HG02610 (cell line): ENCODE data around the gene AANAT.

Source experiments
- ATAC-seq: cut with Tn5 transposase; IDR thresholded peaks from one replicate; pipeline ENCODE4 v1.9.1; 2021; ENCODE audit warnings: mild to moderate bottlenecking, moderate library complexity; ENCODE audit not compliant: unreplicated experiment

Gene AANAT

DNA sequence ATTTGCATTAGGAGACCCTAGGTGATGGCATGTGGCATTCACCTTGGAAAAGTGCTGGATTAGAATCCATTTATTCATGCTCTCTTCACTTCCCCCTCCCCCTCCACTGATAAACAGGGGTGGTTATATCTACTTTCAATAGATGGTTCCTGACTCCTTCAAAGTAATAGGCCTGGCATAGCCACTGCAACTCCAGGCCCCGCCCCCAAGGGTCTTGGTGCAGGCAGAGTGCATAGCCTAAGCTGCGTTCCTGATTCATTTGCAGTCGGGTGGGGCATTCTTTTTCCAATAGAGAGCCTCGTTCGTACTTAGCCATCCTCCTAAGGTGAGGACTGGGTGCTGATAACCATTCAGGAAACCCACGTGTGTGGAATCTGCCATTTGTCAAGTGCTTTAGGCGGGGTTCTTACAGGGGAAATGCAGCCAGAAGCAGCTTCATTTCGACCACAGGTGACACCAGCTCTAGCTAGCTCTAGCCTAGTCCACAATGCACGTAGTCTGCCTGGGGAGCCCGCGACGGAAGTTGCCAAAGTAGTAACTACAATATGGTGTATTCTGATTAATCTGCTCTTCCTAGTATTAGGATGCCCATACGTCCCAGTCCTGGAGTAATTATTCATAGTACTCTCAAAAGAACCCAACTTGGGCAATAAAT lies 25.6 kb upstream of the AANAT start:
- no peak for ATAC-seq

DNA sequence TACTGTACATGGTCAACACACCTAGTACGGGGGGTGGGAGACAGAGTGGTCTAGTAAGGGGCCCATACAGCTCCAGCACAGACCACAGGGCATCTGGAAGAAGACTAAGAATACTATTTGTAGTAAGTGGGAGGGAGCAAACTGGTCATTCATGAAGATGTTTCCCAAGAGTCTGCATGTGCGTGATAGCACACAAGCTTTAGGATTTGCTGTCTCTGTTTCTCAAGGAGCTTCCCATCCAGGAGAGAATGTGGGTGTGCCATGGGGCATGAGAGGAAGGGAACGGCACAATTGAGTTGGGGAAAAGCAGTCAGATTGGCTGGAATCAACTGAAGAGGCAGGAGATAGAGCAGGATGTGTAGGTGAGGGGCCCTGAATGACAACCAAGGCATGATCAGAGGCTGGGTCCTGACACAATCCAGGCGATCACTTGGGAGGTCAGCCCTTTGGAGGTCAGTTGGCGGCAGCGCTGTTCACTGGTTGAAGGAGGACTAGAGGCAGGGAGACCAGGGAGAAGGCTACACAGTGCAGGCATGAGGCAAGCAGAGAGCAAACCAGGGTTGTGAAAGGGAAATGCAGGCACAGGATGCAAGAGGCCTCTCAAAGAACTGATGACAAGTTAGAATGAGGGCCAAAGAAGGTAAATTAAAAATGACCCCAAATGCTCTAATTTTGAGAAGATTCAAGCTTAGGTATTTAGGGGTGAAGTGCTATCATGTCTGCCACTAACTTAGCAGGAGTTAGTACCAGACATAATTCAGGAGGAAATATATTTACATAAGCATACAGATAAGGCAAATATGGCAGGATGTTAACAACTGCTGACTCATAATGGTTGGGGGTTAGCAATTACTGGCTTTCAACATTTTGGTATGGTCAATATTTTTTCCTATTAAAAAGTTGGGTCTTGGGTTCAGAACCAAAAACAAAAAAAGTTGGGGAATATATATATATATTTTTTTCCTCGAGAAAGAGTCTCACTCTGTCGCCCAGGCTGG lies 24.8 kb upstream of the AANAT start:
- ATAC-seq, result no peak

DNA sequence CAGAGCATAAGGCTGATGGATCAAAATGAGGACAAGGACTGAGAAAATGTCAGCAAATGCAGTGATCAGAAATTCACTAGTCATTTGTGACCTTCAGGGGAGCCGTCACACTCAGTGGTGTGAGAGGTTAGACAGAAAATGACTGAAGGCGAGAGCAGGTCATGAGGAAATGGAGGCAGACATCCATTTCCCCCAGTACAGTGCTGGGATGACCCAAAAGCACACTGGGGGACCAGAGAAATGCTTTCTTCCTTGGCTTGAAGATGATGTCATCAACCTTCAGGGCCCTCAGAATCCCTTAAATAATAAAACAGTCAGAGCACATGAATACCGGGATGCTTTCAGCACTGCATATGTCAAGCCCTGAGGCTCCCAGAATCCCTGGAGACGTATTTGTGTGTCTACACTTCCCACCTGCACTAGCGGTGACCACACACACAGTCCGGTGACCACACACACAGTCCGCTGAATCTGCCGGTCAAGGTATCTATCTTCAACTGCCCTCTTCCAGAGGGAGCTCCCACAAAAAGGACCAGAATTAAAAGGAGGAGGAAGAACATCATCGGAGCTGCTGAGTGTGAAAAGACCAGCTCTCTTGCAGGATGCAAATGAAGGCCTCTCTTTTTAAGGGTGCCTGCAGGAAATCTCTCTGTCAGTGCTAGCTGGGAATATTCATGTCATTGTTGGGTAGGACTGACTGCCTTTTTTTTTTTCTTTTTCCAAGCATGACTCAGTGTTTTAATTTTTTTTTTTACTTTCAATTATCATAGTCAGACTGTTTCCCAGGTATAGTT lies 22.7 kb upstream of the AANAT start:
- ATAC-seq, result no peak

DNA sequence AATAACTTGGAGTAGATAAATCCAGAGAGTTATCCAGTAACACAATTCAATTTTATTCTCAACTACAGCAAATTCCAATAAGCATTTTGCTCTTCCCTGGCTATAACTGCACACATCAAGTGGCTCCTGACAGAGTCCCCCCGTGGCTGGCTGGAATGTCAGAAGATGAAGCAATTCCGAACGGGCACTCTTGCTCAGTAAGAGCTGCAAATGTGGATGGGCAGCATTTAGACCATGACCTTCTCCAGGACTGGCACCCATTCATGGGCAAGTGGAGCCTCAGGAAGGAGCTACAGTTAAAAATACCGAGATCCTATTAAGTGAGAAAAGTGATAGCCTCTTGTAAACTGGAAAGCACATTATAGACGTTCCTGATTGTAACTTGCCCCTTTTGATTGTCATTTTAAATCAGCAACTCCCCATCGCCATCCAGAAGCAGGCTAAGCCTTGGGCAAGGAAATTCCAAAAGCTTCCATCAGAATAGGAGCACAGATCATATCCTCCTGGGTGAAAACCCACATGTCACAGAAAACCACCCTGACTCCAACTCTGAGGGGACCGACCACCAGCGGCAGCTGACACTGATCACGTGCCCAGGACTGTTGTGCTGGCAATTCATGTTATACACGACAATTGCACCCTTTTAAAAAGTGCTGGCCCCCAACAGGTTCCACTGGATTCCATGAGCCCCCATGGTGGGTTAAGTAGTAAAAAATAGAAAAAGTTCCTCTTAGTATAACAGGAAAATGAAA lies 21.5 kb upstream of the AANAT start:
- ATAC-seq, result no peak

DNA sequence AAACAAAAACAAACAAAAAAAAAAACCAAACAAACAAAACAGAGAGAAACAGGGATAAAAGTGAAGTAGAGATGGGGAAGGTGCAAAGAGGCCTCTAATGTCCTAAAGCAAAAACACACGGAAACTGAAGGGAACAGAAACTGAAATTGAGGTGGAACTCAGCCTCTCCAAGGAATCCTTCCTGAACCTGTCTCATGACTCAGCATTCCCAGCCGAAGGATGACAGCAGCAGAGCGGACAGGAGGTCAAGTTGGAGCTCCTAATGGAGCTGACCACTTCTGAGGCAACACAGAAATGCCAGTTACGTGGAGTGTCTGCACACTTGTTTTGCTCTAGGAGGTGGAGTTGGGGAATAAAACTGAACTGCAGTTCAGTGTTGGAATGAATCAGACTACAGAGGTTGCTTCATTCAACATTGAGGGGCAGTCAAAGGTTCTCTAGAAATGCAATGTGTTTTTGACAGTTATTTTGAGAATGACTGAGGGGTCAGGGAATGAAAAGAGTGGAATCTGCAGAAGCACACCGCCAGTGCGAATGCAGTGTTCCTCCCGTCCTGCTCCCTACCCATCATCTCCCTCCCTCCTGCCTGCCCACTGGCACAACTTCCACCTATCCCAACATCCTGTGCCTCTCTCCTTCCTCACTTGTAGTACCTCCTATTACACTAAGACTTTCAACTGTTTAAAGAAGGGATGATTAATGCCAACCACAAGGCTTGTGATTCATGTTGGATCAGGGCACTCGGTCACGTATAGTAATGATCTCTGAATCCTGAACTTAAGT lies 20.8 kb upstream of the AANAT start:
- ATAC-seq, result no peak

DNA sequence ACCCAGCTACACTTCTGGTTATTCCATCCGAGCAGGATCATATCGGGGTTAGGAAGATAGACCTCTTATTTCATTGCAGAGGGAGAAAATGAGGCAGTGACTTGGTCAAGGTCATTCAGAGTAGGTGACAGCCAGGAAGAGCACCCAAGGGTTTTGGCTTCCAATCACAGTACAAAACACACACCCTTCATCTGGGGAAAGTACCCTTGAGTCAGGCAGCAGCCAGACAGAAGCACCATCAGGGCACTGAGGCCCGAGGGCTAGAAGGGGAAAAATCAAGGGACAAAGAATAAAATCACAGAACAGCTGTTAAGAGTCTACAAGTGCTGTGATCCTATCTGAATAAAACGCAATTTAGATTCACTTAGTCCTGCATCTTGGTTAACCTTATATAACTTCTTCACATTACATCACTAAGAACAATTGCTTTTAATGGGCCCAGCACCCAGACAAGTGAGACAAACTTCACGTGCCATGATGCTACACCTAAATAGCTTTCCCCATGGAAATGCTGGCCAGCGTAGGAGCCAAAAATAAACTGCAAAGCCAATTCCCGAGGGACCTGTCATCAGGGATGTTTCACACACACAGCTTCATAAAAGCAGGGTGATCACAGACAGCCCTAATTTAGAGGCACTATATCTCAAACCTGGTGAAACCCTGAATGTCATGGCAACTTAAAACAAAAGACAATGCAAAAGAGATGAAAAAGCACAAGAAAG lies 19.3 kb upstream of the AANAT start:
- ATAC-seq, result no peak

DNA sequence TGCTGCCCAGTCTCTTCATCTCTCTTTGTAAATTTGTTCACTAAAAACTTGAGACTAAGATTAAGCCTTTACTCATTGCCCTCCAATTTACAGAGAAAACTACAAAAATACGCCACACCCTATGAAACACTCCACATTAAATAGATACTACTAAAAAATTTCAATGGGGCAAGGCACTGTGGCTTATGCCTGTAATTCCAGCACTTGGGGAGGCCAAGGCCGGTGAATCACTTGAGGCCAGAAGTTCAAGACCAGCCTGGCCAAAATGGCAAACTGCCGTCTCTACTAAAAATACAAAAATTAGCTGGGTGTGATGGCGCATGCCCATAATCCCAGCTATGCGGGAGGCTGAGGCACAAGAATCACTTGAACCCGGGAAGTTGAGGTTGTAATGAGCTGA lies 18.3 kb upstream of the AANAT start:
- no peak for ATAC-seq

DNA sequence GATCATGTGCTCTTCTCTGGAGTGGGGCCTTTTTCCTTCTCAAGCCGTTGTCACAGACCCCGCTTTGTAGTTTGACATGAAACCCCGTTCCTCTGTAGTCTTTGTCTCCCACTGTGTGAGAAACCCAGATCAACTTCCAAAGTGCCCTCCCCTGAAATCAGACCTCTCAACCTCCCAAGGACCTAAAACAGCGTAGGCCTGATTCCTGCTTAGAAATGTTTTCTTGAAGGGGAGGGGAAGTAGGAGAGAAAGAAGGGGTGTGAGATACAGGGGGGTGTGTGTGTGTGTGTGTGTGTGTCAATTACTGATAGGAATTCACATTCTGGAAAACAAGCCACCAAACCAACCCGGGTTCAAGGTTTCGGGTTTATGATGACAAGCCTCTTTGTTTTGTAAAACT lies 15.9 kb upstream of the AANAT start:
- no peak for ATAC-seq

DNA sequence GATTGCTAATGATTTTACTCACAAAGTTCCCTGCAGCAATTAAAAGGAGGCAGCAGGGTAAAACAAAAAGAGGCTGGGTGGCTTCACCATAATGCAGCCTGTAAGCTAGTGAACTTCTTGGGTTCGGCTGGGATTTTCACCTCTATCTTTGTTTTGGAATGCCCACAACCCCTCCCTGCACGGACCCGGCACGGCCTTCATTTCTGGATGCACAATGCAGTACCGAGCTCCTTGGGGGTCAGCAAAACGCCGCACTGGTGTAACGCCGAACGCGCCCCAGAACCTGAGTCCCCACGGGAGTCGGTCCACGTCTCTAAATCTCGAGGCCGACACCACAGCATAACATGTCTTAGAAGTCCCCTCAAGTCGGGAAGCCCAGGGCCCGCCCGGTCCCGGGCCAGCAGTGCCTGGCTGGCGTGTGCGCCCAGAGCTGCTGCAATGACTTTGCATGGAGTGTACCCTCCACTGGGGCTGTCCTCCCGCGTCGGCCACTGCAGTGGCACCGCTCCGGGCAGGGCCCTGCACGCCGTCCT lies 15.2 kb upstream of the AANAT start:
- no peak for ATAC-seq

DNA sequence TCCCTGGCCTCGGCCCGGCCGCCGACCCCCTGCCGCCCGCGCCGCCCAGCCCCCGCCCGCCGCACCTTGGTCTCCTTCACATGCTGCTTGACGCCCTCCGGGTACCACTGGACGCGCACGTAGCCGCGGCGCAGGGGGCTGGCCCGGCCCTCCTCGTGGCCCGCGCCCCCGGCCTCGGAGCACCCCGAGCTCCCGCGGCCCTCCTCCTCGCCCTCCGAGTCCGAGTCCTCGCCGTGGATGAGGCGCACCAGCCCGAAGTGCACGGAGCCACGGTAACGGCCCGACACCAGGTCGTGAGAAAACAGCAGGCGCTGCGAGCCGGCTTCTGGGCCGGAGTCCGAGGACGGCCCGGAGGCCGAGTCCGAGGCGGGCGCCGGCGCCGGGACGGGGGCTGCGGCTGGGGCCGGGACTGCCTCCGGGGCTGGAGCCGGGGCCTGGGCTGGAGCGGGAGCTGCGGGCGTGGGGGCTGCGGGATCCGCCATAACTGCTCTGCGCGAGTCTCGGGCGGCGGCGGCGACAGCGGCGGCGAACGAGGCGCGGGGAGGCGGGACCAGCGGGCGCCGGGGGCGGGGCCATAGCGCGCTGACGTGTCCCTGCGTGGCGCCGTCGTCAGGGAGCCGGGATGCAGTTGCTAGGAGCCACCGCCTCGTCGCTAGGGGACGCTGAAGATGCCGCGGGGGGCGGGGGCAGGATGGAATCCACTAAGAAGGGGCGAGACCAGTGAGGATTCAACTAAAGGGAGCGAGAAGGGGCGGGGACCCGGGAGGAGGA lies 14.6 kb upstream of the AANAT start, which contains the start of gene UBE2O:
UBE2O (minus strand) TSS at position 493 of the 771 bp plus-strand sequence; CDS start at position 482, 11 bp downstream.
- peak; percentile 80 for ATAC-seq

DNA sequence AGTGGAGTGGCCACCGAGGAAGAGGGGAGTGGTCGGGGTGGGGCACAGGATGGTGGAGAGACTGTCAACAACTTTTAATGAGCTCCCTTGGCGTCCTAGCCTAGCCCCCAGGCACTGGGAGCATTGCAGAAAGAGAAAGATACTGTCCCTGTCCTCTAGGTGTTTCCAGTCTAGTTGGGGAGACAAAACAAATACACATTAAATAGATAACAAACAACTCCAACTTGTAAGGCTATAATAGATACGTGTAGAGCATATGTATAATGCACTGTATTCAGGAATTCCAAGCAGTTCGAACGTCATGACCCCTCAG lies 14.0 kb upstream of the AANAT start:
- ATAC-seq, result no peak

DNA sequence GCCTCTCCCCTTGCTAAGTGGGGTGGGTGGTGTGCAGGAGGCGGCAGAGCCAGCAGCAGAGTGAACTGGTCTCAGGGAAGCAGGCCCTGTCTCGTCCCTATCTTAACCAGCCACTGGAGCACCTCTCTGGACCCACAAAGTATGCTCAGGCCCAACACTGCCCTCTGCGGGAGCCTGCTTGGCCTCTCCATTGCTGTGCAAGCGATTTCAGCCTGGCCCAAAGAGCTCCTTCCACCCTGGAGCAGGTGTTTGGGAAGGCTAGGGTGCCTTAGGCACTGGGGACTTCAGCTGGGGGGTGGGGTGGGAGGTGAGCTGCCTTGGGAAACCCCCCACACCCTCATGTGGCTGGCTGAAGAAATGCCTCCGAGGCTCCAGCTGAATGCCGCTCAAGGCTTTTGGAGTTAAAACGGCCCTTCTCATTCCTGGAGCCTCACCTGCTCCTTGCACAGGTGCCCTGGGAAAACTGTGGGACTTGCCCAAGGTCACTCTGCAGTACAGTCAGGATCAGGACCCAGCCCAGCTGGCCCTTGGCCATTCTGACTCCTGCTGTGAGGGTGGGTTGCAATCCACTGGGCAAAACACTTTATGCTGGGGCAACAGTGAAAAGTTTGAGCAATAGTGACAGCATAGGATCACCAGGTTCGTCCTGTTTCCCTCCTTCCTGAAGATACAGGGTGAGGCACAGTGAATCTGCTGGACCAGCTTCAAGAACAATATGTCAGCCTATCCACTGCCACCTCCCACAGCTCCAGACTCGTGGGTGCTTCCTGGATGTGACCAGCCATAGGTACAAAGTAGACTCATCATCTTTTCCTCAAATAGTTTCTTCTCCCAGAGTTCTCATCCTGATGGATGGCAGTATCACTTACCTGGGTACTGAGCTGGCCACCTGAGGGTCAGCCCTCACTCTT lies 8.6 kb upstream of the AANAT start:
- ATAC-seq, result no peak

DNA sequence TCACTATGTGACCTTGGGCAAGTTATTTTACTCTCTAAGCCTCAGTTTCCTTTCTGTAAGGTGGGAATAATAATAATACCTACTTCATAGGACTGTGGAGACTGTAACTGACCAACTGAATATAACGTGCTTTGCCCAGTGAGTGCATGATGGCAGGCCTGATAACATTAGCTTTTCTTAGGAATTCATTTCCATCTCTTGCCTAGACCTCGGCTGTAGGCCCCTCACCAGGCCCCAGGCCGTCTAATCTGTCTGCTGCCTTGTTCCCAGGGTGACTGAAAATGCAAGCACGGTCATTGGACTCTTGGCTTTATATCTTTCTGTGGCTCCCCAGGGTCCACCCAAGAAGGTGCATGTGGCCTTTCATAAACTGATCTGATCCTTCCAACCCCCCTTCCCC lies 7.7 kb upstream of the AANAT start:
- ATAC-seq, result no peak

DNA sequence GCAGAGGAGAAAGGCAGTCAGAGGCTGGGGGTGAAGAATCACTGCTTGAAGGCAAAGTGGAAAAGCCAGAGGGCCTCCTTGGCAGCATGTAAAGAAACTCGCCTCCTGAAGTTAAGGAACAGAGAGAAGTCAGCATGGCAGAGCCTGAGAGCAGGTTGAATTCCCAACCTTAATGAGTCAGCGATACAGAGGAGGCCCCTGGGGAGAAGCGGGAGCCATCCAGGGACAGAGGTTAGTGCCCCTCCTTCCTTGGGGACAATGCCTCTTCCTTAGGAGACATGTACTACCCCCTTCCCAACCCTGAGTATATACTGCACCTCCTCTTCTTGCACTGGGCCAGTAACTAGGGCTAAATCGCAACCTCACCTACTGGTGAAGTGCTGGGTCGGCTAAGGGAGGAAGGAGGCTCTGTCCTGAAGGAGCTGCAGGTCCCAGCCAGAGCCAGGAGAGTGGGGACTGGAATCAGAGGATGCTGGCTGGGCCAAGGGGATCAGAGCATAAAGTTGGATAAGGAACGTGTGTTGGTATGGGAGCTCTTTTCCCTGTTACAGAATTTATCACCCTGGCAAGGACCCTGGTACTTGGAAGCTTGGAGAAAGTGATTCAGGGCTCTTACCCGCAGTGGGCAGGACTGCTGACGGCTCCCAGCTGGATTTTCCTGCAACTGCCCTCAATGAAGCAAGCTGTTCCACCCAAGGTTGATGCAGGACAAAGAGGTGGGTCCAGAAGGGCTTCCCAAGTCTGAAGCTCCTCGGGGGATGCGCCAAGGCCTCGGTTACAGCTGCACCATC lies 5.4 kb upstream of the AANAT start:
- no peak for ATAC-seq

DNA sequence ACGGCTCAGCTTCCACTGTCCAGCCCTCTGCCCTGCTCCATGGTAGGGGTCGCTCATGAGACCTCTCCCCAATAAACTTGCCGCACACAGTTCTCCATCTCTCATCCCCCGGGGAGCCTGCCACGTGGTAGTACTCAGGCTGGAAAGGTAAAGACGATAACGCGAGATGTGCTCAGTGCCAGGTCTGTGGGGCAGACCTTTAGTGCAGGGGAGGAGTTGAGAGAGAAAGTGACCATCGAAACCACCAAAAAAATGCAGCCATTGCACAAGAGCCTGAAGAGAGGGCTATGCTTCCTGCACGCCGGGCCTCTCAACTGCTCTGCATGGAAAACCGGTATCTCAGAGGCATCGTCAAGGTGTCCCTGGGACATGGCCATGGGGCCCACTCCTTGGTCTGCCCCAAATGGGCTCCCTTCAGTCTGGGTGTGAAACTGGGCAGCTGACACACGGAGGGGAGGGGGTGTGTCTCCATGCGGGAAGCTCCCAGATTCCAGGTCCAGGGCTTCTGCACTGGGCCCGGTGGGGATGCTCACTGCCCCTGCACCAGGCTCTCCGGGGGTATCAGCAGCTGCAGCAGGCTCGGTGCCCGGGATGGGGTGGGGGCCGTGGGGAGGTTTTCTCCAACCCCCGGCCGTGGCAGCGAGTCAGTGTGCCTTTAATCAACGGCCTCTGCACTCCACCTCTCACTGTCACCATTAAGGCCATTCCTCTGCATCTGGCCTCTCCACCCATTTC lies 4.7 kb upstream of the AANAT start:
- no peak for ATAC-seq

DNA sequence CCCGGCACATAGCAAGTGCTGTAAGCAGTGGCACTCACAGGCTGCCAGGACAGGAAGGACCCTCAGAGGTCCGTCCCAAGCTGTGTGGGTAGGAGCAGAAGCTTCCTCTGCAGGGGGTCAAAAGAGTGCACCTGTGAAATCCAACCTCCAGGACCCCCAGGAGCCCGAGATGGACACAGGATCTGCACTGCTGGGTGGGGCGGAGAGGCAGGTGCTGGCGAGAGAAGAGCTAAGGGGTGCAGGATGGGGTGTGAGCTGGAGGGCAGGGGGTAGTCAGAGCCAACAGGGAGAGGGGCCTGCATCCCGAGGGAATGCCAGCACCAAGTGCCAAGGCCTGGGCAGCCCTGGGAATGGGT lies 650 bp upstream of the AANAT start:
- no peak for ATAC-seq
